Upper lobe of right lung (tissue), 1 donor: Measurements from ENCODE around the gene TXNRD1. TPM values are rescaled to one million over a fixed set of nuclear protein-coding genes. Genes with fewer than 3 reads are reported as not detected.

Experiments
- ATAC-seq: fragments of 200-7000 bp; cut with Tn5 transposase; one replicate; pipeline ENCODE4 v1.9.1; 2020; ENCODE audit warnings: mild to moderate bottlenecking, moderate library complexity
- DNase-seq: peaks from one replicate; pipeline ENCODE4 v3.0.0-alpha.2; 2020
- H3K27ac ChIP-seq: fragments of 200-600 bp; one replicate; pipeline ENCODE4 v1.8.0; 2022
- H3K27me3 ChIP-seq: fragments of 200-600 bp; one replicate; pipeline ENCODE4 v1.8.0; 2022; ENCODE audit warnings: mild to moderate bottlenecking
- H3K36me3 ChIP-seq: fragments of 200-600 bp; one replicate; pipeline ENCODE4 v1.8.0; 2022
- H3K4me1 ChIP-seq: fragments of 200-600 bp; one replicate; pipeline ENCODE4 v1.8.0; 2022
- H3K4me3 ChIP-seq: fragments of 200-600 bp; one replicate; pipeline ENCODE4 v1.8.0; 2022; ENCODE audit warnings: mild to moderate bottlenecking
- H3K9me3 ChIP-seq: fragments of 200-600 bp; one replicate; pipeline ENCODE4 v1.8.0; 2022
- intact Hi-C: fragments of 100-400 bp; cut with DNase I; formaldehyde crosslinking; loops from one replicate; pipeline ENCODE4 v1.11.0; 2022
- total RNA-seq: library from RNA; stranded (reverse); fragmentation: NEBNext Ultra II Directional; extraction: Animal tissue kit (Norgen Biotek cat#: 25700); gene quantifications from one replicate; pipeline ENCODE4 v1.2.1, GENCODE V29; 2021
- TF ChIP-seq, protein P1 (sequence below): fragments of 200-600 bp; IDR thresholded peaks from one replicate; pipeline ENCODE4 v1.8.0; 2022; ENCODE audit warnings: antibody characterized with exemption
- donor health status: DM: no; HTN: yes; CAD: no; lungs with severe emphysema.

TXNRD1 gene
- total RNA-seq, 1 donor from 2014 or later: 161 TPM

DNA sequence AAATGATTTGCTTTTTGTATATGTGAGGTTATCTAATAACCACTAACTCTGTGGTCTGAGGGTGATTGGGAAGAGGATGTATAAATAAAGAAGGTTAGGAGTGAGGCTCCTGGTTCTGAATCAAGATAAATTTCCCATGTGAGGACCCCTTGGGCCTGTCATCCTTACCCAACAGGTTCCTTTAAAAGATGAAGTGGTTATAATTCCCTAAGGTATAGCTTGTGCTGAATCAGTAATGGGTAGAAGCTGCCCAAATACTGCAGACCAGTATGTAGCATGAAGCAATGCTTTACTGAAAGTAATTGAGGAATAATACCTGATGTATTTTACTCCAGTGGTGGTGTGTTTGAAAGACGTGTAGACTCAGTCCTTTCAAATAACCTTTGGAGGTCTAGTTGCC lies 96.6 kb downstream of the TXNRD1 start:
- H3K27ac ChIP-seq: no peak overlapping the region
- TF ChIP-seq, protein P1, sequence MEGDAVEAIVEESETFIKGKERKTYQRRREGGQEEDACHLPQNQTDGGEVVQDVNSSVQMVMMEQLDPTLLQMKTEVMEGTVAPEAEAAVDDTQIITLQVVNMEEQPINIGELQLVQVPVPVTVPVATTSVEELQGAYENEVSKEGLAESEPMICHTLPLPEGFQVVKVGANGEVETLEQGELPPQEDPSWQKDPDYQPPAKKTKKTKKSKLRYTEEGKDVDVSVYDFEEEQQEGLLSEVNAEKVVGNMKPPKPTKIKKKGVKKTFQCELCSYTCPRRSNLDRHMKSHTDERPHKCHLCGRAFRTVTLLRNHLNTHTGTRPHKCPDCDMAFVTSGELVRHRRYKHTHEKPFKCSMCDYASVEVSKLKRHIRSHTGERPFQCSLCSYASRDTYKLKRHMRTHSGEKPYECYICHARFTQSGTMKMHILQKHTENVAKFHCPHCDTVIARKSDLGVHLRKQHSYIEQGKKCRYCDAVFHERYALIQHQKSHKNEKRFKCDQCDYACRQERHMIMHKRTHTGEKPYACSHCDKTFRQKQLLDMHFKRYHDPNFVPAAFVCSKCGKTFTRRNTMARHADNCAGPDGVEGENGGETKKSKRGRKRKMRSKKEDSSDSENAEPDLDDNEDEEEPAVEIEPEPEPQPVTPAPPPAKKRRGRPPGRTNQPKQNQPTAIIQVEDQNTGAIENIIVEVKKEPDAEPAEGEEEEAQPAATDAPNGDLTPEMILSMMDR: no peak
- intact Hi-C loops: no loop called here

GRCh38 chr12:104312654-104313053 lies 97.1 kb downstream of the TXNRD1 start:
- TF ChIP-seq, protein P1: no peak
- no peaks in the 10 kb centered on the region for H3K9me3 ChIP-seq

More for the DNA sequence above, 96.6 kb downstream of the TXNRD1 start:
- no peak for DNase-seq
- H3K9me3 ChIP-seq: no peaks in the 10 kb centered on the region
- no peak overlapping the region for H3K4me3 ChIP-seq
- peaks cover 6% of the 10 kb centered on the region for H3K4me1 ChIP-seq
- no peaks in the 10 kb centered on the region for H3K27me3 ChIP-seq
- peaks cover 63% of the 10 kb centered on the region for H3K36me3 ChIP-seq
- ATAC-seq: no peak

DNA sequence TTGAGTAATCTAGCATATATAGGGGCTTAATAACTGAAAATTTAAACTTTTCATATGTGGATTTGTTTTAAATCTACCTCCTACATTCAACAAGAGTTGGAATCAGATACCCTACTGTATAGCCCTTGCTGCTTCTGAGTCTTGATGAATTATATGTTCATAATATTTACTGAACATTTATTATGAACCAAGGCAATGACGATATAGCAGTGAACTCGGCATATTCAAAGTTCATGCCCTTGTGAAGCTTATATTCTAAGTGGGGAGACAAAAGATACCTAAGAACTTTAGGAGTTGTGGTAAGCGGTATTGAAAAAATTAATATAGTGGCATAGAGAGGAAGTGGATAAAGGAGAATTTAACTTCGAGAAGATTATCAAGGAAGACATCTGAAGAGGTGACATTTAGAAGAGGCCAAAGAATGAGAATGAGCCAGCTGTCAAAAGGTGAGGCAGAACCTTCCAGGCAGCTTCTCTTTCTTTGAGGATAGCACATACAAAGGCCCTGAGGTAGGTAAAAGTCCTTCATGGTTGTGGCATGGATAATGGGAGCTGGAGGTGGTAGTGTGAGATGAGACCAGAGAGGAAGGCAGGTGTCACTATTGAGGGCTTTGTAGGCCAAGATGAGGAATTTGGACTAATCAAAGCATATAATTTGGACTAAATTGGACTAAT lies 98.1 kb downstream of the TXNRD1 start:
- H3K4me3 ChIP-seq: no peak overlapping the region
- no peak for ATAC-seq
- DNase-seq: no peak
- H3K4me1 ChIP-seq: no peaks in the 10 kb centered on the region
- no peaks in the 10 kb centered on the region for H3K27me3 ChIP-seq
- TF ChIP-seq, protein P1: no peak
- intact Hi-C loops: no loop called here
- no peaks in the 10 kb centered on the region for H3K9me3 ChIP-seq
- peaks cover 77% of the 10 kb centered on the region for H3K36me3 ChIP-seq
- no peak overlapping the region for H3K27ac ChIP-seq

More at GRCh38 chr12:104312654-104313053, 97.1 kb downstream of the TXNRD1 start:
- no peak for DNase-seq
- intact Hi-C loops: no loop called here
- ATAC-seq: no peak
- no peak overlapping the region for H3K27ac ChIP-seq
- peaks cover 1% of the 10 kb centered on the region for H3K4me1 ChIP-seq
- H3K27me3 ChIP-seq: no peaks in the 10 kb centered on the region
- H3K4me3 ChIP-seq: no peak overlapping the region
- peaks cover 67% of the 10 kb centered on the region for H3K36me3 ChIP-seq

GRCh38 chr12:104314242-104314614 lies 98.6 kb downstream of the TXNRD1 start:
- Histone ChIP-seq H3K36me3 (peaks cover 82% of the 10 kb centered on the region), H3K4me3 (no peak overlapping the region), H3K27ac (no peak overlapping the region), H3K4me1 (no peaks in the 10 kb centered on the region), H3K27me3 (no peaks in the 10 kb centered on the region), H3K9me3 (no peaks in the 10 kb centered on the region)
- no peak for DNase-seq
- TF ChIP-seq, protein P1: no peak
- ATAC-seq: peak; percentile 51
- intact Hi-C loops: no loop called here

DNA sequence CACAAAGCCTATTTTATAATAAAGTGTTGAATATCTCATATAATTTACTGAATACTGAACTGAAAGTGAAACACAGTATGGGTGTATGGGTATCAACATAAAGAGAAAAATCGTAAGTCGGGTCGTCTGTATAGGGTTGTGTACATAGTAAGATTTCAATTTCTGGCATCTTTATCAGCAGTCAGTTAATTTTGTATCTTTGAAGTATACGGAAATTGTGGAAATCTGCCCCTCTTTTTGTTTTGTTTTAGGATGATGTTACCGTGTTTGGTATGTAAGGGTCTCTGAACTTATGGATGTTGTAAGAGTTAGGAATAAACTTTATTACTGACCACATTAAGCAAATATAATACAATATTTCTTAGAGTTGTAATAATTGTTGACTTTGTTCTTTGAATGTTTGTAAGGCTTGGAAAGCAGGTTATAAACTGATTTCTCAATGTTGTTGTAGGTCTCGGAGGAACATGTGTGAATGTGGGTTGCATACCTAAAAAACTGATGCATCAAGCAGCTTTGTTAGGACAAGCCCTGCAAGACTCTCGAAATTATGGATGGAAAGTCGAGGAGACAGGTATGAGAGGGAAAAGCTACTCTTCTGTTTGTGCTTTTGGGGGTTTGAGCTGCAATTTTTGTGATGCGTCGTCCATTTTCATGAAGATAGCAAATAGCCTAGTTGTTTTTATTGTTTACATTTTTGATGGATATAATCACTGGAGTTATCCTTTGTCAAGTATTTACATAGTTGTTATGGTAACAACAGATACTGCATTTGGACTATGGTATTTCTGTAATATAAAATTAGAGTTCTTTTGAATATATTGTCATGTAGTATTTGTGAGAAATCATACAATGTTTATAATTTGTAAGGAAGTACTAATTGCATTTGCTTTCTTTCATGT lies 100.0 kb downstream of the TXNRD1 start:
- no peak for DNase-seq
- intact Hi-C loops: no loop called here
- H3K36me3 ChIP-seq: peaks cover 95% of the 10 kb centered on the region

More for the DNA sequence above, 100.0 kb downstream of the TXNRD1 start:
- no peak overlapping the region for H3K27ac ChIP-seq
- no peak for ATAC-seq
- no peaks in the 10 kb centered on the region for H3K27me3 ChIP-seq
- H3K4me3 ChIP-seq: no peak overlapping the region
- TF ChIP-seq, protein P1: no peak
- no peaks in the 10 kb centered on the region for H3K9me3 ChIP-seq
- no peaks in the 10 kb centered on the region for H3K4me1 ChIP-seq
